ENCODE results near the gene THG1L. TPM values are rescaled to one million over a fixed set of nuclear protein-coding genes. Genes with fewer than 3 reads are reported as not detected.

Gene THG1L
- total RNA-seq, 1 experiment from 2014 or later: 12.3 TPM

DNA sequence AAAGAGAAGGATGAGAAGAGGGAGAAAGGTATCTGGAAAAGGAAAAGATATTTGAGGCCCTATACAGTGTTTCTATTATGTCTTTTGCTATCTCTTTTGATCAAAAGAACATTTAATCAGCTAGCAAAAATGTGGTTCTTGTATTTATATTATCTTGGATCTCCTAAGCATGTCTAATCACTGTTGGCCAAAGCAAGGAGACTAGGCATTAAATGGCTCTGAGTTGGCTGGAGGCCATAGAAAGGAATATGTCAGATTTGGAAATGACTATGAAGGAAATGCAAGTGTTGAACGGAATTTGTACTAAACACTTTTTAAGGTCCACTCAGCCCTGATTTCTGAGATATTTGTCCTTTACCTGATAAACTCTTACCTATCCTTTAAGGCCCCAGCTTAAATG, 22.4 kb upstream of the THG1L start (continued):
- TF ChIP-seq, protein P1, sequence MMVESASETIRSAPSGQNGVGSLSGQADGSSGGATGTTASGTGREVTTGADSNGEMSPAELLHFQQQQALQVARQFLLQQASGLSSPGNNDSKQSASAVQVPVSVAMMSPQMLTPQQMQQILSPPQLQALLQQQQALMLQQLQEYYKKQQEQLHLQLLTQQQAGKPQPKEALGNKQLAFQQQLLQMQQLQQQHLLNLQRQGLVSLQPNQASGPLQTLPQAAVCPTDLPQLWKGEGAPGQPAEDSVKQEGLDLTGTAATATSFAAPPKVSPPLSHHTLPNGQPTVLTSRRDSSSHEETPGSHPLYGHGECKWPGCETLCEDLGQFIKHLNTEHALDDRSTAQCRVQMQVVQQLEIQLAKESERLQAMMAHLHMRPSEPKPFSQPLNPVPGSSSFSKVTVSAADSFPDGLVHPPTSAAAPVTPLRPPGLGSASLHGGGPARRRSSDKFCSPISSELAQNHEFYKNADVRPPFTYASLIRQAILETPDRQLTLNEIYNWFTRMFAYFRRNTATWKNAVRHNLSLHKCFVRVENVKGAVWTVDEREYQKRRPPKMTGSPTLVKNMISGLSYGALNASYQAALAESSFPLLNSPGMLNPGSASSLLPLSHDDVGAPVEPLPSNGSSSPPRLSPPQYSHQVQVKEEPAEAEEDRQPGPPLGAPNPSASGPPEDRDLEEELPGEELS (CRISPR knock-in tag; IDR thresholded peaks at IDR 0.05): no peak
- TF ChIP-seq SMAD3 (CRISPR knock-in tag; IDR thresholded peaks at IDR 0.05; ENCODE audit: borderline replicate concordance) (no peak), ZNF138 (CRISPR knock-in tag; conservative IDR thresholded peaks at IDR 0.05) (no peak), NFYB (CRISPR knock-in tag; conservative IDR thresholded peaks at IDR 0.05; ENCODE audit: low read depth) (no peak), OVOL2 (CRISPR knock-in tag; IDR thresholded peaks at IDR 0.05; ENCODE audit: borderline replicate concordance) (no peak), ZNF219 (CRISPR knock-in tag; IDR thresholded peaks at IDR 0.05; ENCODE audit: borderline replicate concordance) (no peak)
- TF ChIP-seq, protein P2, sequence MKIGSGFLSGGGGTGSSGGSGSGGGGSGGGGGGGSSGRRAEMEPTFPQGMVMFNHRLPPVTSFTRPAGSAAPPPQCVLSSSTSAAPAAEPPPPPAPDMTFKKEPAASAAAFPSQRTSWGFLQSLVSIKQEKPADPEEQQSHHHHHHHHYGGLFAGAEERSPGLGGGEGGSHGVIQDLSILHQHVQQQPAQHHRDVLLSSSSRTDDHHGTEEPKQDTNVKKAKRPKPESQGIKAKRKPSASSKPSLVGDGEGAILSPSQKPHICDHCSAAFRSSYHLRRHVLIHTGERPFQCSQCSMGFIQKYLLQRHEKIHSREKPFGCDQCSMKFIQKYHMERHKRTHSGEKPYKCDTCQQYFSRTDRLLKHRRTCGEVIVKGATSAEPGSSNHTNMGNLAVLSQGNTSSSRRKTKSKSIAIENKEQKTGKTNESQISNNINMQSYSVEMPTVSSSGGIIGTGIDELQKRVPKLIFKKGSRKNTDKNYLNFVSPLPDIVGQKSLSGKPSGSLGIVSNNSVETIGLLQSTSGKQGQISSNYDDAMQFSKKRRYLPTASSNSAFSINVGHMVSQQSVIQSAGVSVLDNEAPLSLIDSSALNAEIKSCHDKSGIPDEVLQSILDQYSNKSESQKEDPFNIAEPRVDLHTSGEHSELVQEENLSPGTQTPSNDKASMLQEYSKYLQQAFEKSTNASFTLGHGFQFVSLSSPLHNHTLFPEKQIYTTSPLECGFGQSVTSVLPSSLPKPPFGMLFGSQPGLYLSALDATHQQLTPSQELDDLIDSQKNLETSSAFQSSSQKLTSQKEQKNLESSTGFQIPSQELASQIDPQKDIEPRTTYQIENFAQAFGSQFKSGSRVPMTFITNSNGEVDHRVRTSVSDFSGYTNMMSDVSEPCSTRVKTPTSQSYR (CRISPR knock-in tag; IDR thresholded peaks at IDR 0.05): no peak

DNA sequence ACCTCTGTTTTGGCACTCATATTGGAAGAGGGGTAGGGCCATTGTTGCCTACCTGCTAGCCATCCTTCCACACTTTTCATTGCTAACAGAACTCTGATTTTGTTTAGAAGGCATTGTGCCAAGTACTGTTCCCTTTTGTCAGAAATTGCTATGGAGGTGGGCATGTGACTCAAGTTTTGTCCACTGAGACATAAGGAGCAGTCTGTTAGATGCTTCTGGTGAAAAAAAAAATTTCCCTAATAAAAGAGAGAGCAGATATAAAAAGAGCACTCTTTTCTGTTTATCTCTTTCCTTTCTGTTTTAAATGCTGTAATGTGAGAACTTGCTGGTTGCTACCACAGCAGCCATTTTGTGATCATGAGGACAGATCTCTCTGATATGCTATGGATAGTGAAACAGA, 21.9 kb upstream of the THG1L start:
- H3K4me1 Mint-ChIP-seq: no peaks in the 10 kb centered on the region
- H3K4me3 Mint-ChIP-seq: no peak overlapping the region
- ChIA-PET CTCF (no interaction called here), POLR2A (no interaction called here)
- no peaks in the 10 kb centered on the region for H3K36me3 Mint-ChIP-seq
- H3K27ac Mint-ChIP-seq: no peak overlapping the region
- DNase-seq (ENCODE audit: low spot score) (no peak), ATAC-seq (no peak)
- no peaks in the 10 kb centered on the region for H3K27me3 Mint-ChIP-seq (ENCODE audit: low read depth)
- TF ChIP-seq ZNF396 (CRISPR knock-in tag; IDR thresholded peaks at IDR 0.05; ENCODE audit: borderline replicate concordance) (no peak), PRRX2 (CRISPR knock-in tag; IDR thresholded peaks at IDR 0.05) (no peak), ETV6 (CRISPR knock-in tag; IDR thresholded peaks at IDR 0.05) (no peak), FOXK1 (CRISPR knock-in tag; IDR thresholded peaks at IDR 0.05) (no peak), NFYB (CRISPR knock-in tag; conservative IDR thresholded peaks at IDR 0.05; ENCODE audit: low read depth) (no peak), RORB (CRISPR knock-in tag; IDR thresholded peaks at IDR 0.05) (no peak), EMX1 (CRISPR knock-in tag; IDR thresholded peaks at IDR 0.05) (no peak), NFE2L1 (CRISPR knock-in tag; IDR thresholded peaks at IDR 0.05) (no peak)
- TF ChIP-seq, protein P3, sequence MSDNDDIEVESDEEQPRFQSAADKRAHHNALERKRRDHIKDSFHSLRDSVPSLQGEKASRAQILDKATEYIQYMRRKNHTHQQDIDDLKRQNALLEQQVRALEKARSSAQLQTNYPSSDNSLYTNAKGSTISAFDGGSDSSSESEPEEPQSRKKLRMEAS (CRISPR knock-in tag; IDR thresholded peaks at IDR 0.05): no peak
- TF ChIP-seq, protein P4, sequence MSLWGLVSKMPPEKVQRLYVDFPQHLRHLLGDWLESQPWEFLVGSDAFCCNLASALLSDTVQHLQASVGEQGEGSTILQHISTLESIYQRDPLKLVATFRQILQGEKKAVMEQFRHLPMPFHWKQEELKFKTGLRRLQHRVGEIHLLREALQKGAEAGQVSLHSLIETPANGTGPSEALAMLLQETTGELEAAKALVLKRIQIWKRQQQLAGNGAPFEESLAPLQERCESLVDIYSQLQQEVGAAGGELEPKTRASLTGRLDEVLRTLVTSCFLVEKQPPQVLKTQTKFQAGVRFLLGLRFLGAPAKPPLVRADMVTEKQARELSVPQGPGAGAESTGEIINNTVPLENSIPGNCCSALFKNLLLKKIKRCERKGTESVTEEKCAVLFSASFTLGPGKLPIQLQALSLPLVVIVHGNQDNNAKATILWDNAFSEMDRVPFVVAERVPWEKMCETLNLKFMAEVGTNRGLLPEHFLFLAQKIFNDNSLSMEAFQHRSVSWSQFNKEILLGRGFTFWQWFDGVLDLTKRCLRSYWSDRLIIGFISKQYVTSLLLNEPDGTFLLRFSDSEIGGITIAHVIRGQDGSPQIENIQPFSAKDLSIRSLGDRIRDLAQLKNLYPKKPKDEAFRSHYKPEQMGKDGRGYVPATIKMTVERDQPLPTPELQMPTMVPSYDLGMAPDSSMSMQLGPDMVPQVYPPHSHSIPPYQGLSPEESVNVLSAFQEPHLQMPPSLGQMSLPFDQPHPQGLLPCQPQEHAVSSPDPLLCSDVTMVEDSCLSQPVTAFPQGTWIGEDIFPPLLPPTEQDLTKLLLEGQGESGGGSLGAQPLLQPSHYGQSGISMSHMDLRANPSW (CRISPR knock-in tag; conservative IDR thresholded peaks at IDR 0.05; ENCODE audit: low read depth): no peak
- TF ChIP-seq, protein P2 (CRISPR knock-in tag; IDR thresholded peaks at IDR 0.05): no peak
- TF ChIP-seq, protein P1 (CRISPR knock-in tag; IDR thresholded peaks at IDR 0.05): no peak
- no peaks in the 10 kb centered on the region for H3K9me3 Mint-ChIP-seq

Measured in WTC11 (cell line).